ENCODE results near the gene KRTAP5-3.

DNA sequence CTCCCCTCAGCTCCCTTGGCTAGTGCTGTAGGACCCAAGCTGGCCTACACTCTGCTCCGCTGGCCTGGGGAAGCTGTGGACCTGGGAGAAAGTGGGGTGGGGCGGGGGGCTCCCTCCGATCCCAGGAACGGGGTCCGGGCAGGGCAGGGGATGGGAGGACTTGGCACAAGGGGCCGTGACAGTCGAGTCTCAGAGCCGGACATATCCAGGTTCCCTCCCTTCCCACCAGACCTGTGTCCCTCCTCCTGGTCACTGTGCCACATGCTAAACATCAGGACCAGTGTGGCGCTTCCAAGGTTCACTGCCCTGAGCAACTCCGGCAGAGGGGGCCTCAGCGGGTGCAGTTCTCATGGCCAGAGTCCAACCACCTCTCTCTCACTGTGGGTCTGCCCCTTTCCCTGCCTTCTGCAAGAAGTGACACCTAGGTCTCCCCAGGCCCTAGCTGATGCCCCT is 38.2 kb downstream of the KRTAP5-3 start:
- TF ChIP-seq, protein P1, sequence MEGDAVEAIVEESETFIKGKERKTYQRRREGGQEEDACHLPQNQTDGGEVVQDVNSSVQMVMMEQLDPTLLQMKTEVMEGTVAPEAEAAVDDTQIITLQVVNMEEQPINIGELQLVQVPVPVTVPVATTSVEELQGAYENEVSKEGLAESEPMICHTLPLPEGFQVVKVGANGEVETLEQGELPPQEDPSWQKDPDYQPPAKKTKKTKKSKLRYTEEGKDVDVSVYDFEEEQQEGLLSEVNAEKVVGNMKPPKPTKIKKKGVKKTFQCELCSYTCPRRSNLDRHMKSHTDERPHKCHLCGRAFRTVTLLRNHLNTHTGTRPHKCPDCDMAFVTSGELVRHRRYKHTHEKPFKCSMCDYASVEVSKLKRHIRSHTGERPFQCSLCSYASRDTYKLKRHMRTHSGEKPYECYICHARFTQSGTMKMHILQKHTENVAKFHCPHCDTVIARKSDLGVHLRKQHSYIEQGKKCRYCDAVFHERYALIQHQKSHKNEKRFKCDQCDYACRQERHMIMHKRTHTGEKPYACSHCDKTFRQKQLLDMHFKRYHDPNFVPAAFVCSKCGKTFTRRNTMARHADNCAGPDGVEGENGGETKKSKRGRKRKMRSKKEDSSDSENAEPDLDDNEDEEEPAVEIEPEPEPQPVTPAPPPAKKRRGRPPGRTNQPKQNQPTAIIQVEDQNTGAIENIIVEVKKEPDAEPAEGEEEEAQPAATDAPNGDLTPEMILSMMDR (IDR thresholded peaks at IDR 0.05), result no peak
- no peak for TF ChIP-seq EZH2 (IDR thresholded peaks at IDR 0.05)
- TF ChIP-seq EZH2phosphoT487 (IDR thresholded peaks at IDR 0.05), result no peak
